ENCODE data around the gene ATP5PO.

- TF ChIP-seq NFRKB (IDR thresholded peaks at IDR 0.05) (no peak), SP1 (IDR thresholded peaks at IDR 0.05) (no peak), FOXM1 (IDR thresholded peaks at IDR 0.05; ENCODE audit: borderline replicate concordance) (no peak)
Measured at GRCh38 chr21:33959680-33960079, 44.1 kb upstream of the ATP5PO start.

Measured in HEK293T (cell line).